HG03469 (cell line): ENCODE data around the gene SLIT3.

Experiments
- ATAC-seq: cut with Tn5 transposase; IDR thresholded peaks from one replicate; pipeline ENCODE4 v1.9.1; 2021; ENCODE audit warnings: mild to moderate bottlenecking, moderate library complexity, moderate number of reproducible peaks; ENCODE audit not compliant: unreplicated experiment

The SLIT3 gene

DNA sequence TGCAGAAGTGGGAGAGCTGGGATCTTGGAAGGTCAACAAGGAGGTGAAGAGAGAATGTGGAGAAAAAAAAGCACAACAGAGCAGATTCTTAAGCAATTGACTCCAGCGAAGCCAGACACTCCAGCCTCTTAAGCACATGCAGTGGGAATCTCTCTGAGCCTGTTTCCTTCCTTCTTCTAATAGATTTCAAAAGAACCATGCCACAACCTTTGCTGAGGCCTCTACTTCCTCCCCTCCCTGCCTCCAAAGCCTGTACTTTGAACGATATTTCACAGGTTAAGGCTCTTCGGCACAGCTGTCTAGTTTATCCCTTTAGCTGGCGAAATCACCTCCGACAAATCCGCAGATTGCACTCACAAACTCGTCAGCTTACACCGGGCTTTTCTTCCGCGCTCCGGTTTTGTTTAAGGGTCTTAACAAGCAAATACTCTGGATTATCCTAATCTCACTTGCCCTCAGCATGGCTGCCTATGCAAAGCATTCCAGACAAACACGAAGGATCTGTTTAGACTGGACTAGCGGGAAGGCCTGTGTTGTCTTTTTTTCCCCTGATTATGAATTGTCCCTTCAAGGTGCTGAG is 510.2 kb downstream of the SLIT3 start:
- no peak for ATAC-seq

GRCh38 chr5:168790002-168790635 is 510.8 kb downstream of the SLIT3 start:
- ATAC-seq = no peak

DNA sequence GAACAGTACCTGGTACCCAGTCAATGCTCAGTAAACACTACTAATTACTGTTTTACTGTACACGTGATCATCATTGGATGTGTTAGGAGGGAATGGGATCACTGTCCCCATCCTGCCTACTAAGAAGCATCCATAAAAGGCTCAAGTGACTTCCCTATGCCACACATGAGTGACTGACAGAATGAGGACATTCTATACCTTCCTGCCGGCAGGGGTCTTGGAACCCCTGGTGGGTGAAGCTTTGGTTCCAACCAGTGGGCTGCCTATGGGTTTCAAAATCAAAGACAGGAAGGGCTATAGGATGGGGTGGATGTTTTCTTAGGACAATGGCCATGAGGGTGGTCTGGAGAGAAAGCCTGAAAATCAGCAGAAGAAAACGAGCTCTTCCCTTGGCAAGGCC is 512.2 kb downstream of the SLIT3 start:
- ATAC-seq = no peak

DNA sequence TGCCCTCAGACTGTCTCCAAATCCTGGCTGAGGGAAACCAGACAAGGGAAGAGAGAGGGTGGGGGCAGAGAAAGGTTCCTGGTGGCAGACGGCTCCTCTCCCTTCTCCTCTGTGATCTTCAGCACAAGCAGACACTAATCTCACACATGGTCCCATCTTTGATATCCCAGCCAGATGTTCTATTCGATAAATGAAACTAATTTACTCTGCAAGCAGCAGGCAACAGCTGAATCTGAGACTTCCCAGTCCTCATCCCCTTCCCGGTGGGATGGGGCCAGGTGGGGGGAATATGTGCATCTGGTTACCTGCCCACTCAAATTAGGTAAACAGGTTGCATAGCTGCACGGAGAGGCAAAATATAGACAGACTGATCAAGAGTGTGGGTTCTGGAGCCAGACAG is 512.8 kb downstream of the SLIT3 start:
- ATAC-seq = no peak

DNA sequence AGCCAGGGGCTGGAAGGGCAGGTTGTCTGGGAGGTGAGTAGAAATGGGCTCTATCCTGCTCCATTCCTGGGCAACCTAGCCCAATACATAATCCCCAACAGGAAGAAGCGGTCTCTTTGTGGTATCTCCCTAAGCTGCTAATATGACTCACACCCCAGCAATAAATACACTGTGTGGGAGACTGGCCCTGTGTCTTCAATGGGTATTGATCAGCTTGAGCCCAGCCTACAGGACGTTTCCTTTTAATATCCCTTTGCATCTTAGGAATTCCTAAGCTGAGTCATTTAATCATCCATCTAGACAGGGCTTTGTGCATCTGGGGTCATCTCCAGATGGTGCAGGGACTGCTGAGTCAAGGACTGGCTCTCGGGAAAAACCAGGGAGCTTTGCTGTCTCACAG is 514.8 kb downstream of the SLIT3 start:
- ATAC-seq = no peak

- no peak for ATAC-seq
Observed at GRCh38 chr5:168784454-168784853, 516.5 kb downstream of the SLIT3 start.

GRCh38 chr5:168781941-168782571 is 518.9 kb downstream of the SLIT3 start:
- ATAC-seq = no peak

DNA sequence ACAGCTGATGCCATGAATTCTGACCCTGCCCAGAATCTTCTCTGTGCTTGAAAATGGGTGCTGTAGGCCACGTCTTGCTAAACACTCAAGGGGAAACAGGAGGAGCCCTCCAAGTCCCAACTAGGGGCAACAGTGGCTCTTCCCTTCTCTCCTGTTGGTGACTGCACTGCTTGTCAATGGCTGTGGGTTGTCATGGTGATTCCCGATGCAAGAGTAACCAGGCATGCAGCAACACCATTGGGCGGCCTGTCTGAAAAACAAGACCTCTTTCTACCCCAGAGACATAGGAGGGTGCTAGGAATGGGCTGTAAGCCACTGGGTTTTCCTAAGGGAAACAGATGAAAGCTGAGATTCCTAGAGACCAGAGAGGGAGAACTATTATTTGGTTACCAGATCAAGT is 520.1 kb downstream of the SLIT3 start:
- no peak for ATAC-seq

GRCh38 chr5:168779333-168779732 is 521.6 kb downstream of the SLIT3 start:
- no peak for ATAC-seq

- ATAC-seq = no peak
Observed at GRCh38 chr5:168778536-168778935, 522.4 kb downstream of the SLIT3 start.

GRCh38 chr5:168777651-168778050 is 523.3 kb downstream of the SLIT3 start:
- no peak for ATAC-seq

DNA sequence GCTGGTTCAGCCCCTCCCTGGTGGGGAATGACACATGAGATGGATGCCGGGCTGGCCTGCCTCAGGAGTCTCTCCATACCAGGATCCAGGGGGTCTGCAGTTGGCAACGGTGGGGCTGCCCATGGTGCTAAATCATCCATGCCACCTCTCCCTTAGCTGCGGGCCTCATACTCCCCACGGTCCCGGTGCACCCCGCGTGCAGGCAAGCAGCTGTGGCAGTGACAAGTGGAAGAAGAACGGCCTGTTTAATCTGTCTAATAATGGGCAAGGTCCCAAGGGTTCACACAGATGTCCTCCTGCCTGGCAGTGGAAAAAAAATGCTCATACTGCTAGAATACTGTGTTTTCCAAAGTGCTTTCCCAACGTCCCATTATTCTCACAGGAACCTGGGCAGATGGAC is 524.9 kb downstream of the SLIT3 start:
- ATAC-seq = no peak

GRCh38 chr5:168773226-168773625 is 527.7 kb downstream of the SLIT3 start:
- no peak for ATAC-seq

GRCh38 chr5:168772316-168772961 is 528.5 kb downstream of the SLIT3 start:
- ATAC-seq = no peak

- no peak for ATAC-seq
Observed at GRCh38 chr5:168771678-168772077, 529.3 kb downstream of the SLIT3 start.

- ATAC-seq = no peak
Observed at GRCh38 chr5:168770996-168771395, 529.9 kb downstream of the SLIT3 start.

GRCh38 chr5:168770036-168770498 is 530.9 kb downstream of the SLIT3 start:
- no peak for ATAC-seq

- ATAC-seq = no peak
Observed at GRCh38 chr5:168768172-168768571, 532.8 kb downstream of the SLIT3 start.

- no peak for ATAC-seq
Observed at GRCh38 chr5:168766426-168766700, 534.6 kb downstream of the SLIT3 start.

- no peak for ATAC-seq
Observed at GRCh38 chr5:168765551-168766425, 535.2 kb downstream of the SLIT3 start.

GRCh38 chr5:168765086-168765550 is 535.8 kb downstream of the SLIT3 start:
- ATAC-seq = no peak
